GM12878 (cell line): ENCODE data around the gene C1S. TPM values are rescaled to one million over a fixed set of nuclear protein-coding genes. Genes with fewer than 3 reads are reported as not detected.

Experiments
- ATAC-seq: fragments of 200-7000 bp; cut with Tn5 transposase; 3 replicates; pipeline ENCODE4 v1.9.1; 2020; ENCODE audit warnings: mild to moderate bottlenecking, moderate library complexity
- BruUV-seq: library from RNA; stranded (reverse); fragments of 400-500 nt; replicated peaks from 2 replicates; lab custom pipeline; 2021; lab: Mats Ljungman, UMichigan
- CTCF ChIA-PET: fragments of 300-600 bp; sonication (Branson Sonifier 250); formaldehyde crosslinking; extraction: SDS; loops from one replicate; lab custom pipeline; 2021; ENCODE audit warnings: inconsistent platforms; lab: Yijun Ruan, JAX
- POLR2A ChIA-PET: fragments of 350-600 bp; formaldehyde crosslinking; extraction: SDS; loops from one replicate; lab custom pipeline; 2021; ENCODE audit warnings: inconsistent platforms; lab: Charles Lee
- RAD21 ChIA-PET: fragments of 300-600 bp; sonication (Branson Sonifier 250); formaldehyde crosslinking; loops from one replicate; lab custom pipeline; 2023; ENCODE audit warnings: antibody characterized with exemption; ENCODE audit not compliant: unreplicated experiment; lab: Charles Lee
- SMC1A ChIA-PET: fragments of 300-600 bp; sonication (Branson Sonifier 250); formaldehyde crosslinking; loops from one replicate; lab custom pipeline; 2023; ENCODE audit not compliant: unreplicated experiment, uncharacterized antibody; lab: Charles Lee
- DNase-seq: peaks from one replicate; pipeline ENCODE4 v3.0.0-alpha.2; 2011; ENCODE audit warnings: low read depth, low spot score
- FAIRE-seq: peaks from 3 replicates; lab custom pipeline; 2011; peaks lifted over from hg19 to GRCh38; lab: Jason Lieb, UNC
- H2AFZ ChIP-seq: 2 replicates; pipeline ENCODE4 v1.6.0; 2011; ENCODE audit warnings: low read depth, low read length, control low read depth; ENCODE audit not compliant: control insufficient read depth
- H3K27ac ChIP-seq: 2 replicates; pipeline ENCODE4 v1.5.1; 2011; ENCODE audit warnings: control low read depth; ENCODE audit not compliant: control insufficient read depth, insufficient read depth
- H3K27me3 ChIP-seq, 2 experiments: replicated peaks in 1 of 2; 2 replicates each; pipeline versions ENCODE4 v1.6.0 to v1.6.1; 2011; ENCODE audit warnings: low read length in 1 of 2; ENCODE audit not compliant: control insufficient read depth in 2 of 2, insufficient read depth in 2 of 2
- H3K36me3 ChIP-seq, 2 experiments: 2 replicates each; pipeline ENCODE4 v1.5.1; 2011; ENCODE audit warnings: low read length in 1 of 2; ENCODE audit not compliant: control insufficient read depth in 2 of 2, insufficient read depth in 2 of 2
- H3K4me1 ChIP-seq: 2 replicates; pipeline ENCODE4 v1.6.1; 2011; ENCODE audit warnings: mild to moderate bottlenecking, low read length, moderate library complexity, mixed read lengths; ENCODE audit not compliant: control insufficient read depth, insufficient read depth
- H3K4me2 ChIP-seq: 2 replicates; pipeline ENCODE4 v1.6.0; 2011; ENCODE audit warnings: control low read depth; ENCODE audit not compliant: control insufficient read depth, insufficient read depth
- H3K4me3 ChIP-seq: fragments of 200-600 bp; sonication (generic); 2 replicates; pipeline ENCODE4 v1.5.1; 2016
- H3K79me2 ChIP-seq: 2 replicates; pipeline ENCODE4 v1.6.0; 2011; ENCODE audit warnings: low read length; ENCODE audit not compliant: control insufficient read depth, insufficient read depth
- H3K9ac ChIP-seq: 2 replicates; pipeline ENCODE4 v1.8.0; 2011; ENCODE audit warnings: low read length, control low read depth, mixed read lengths; ENCODE audit not compliant: control insufficient read depth, insufficient read depth
- H3K9me3 ChIP-seq: replicated peaks from 3 replicates; pipeline ENCODE4 v1.5.1; 2011; ENCODE audit warnings: mild to moderate bottlenecking, low read length; ENCODE audit not compliant: control insufficient read depth, insufficient read depth
- H4K20me1 ChIP-seq: 2 replicates; pipeline ENCODE4 v1.6.0; 2011; ENCODE audit not compliant: control insufficient read depth, insufficient read depth
- BRCA1 ChIP-seq: IDR thresholded peaks from 2 replicates; pipeline ENCODE4 v1.6.1; 2011; ENCODE audit warnings: low read depth, low read length, improper control_type of control experiment
- CUX1 ChIP-seq: IDR thresholded peaks from 2 replicates; pipeline ENCODE4 v1.6.1; 2012; ENCODE audit warnings: improper control_type of control experiment, low read depth, low read length; ENCODE audit not compliant: insufficient replicate concordance
- HDAC2 ChIP-seq: fragments of 200-600 bp; sonication (generic); IDR thresholded peaks from 2 replicates; pipeline ENCODE4 v1.6.1; 2017
- JUNB ChIP-seq: IDR thresholded peaks from 2 replicates; pipeline ENCODE4 v1.6.1; 2016; ENCODE audit warnings: antibody characterized with exemption, mild to moderate bottlenecking
- PBX3 ChIP-seq: IDR thresholded peaks from 2 replicates; pipeline ENCODE4 v1.6.1; 2011; ENCODE audit warnings: mild to moderate bottlenecking, low read depth, low read length, moderate library complexity; ENCODE audit not compliant: insufficient replicate concordance
- SMAD5 ChIP-seq: IDR thresholded peaks from 2 replicates; pipeline ENCODE4 v1.6.1; 2016; ENCODE audit warnings: antibody characterized with exemption, low read depth
- TCF3 ChIP-seq: IDR thresholded peaks from 2 replicates; pipeline ENCODE4 v1.6.1; 2012; ENCODE audit warnings: low read depth, mild to moderate bottlenecking, low read length, borderline replicate concordance; ENCODE audit not compliant: insufficient read depth
- USF2 ChIP-seq: IDR thresholded peaks from 2 replicates; pipeline ENCODE4 v1.6.1; 2011; ENCODE audit warnings: low read depth, low read length, improper control_type of control experiment, borderline replicate concordance
- ZNF592 ChIP-seq: fragments of 450-650 bp; IDR thresholded peaks from 2 replicates; pipeline ENCODE4 v1.6.1; 2017; ENCODE audit warnings: mild to moderate bottlenecking, moderate library complexity
- WGBS: methylation state at CpG from one replicate; pipeline ENCODE4 v1.1.6; 2016; ENCODE audit warnings: low lambda C conversion rate; ENCODE audit not compliant: insufficient replicate concordance, insufficient coverage; ENCODE audit errors: missing lambda C conversion rate; 5-methylcytosine and 5-hydroxymethylcytosine counted together
- in situ Hi-C: fragments of 300-500 bp; cut with MboI; formaldehyde crosslinking; loops from 9 replicates; pipeline ENCODE4 v1.14.3; 2018; ENCODE audit warnings: mixed read lengths
- intact Hi-C: fragments of 100-400 bp; cut with micrococcal nuclease; formaldehyde crosslinking; loops from one replicate; pipeline ENCODE4 v1.14.2; 2022; ENCODE audit not compliant: unreplicated experiment
- polyA plus RNA-seq, 11 experiments: library from polyadenylated mRNA; depleted of rRNA in 4 of 11; unstranded in 6 of 11; stranded (reverse) in 5 of 11; fragments of >200 nt; fragmentation: Nextera tagmentation in 4 of 11; fragmentation: Illumina TruSeq in 1 of 11; extraction: Ambion mirVana in 4 of 11; extraction: Trizol in 1 of 11; gene quantifications; 1 replicate in 1 of 11; 2 replicates in 10 of 11; pipeline versions ENCODE4 v1.2.1 to v1.2.3, GENCODE V29; 2011 to 2016; ENCODE audit warnings: inconsistent platforms in 2 of 11, missing spikeins in 2 of 11, low read depth in 1 of 11
- total RNA-seq, 4 experiments: library from RNA; depleted of rRNA in 3 of 4; stranded (reverse); fragments of >200 nt in 3 of 4; fragmentation: Illumina TruSeq in 1 of 4; extraction: Trizol in 1 of 4; gene quantifications; 2 replicates each; pipeline versions ENCODE4 v1.2.1 to v1.2.3, GENCODE V29; 2013 to 2021
- TF ChIP-seq, protein P1 (sequence below): fragments of 450-650 bp; IDR thresholded peaks from 2 replicates; pipeline ENCODE4 v1.6.1; 2017; ENCODE audit warnings: low read depth, mild to moderate bottlenecking, moderate library complexity

The C1S gene
- total and polyA plus RNA-seq, 10 of the 15 experiments (the other 5 are each of a cell fraction or from before 2014, with no cell fraction given) = 0.10 to 1.4 (median 0.42) TPM

GRCh38 chr12:7054925-7055324, 5.6 kb upstream of the C1S start:
- FAIRE-seq = no peak
- in situ Hi-C loops = no loop called here
- CTCF ChIA-PET = interaction anchor here (1.3 kb wide), 1 partner anchor 39 kb away, joined by 3 read pairs; no protein-coding TSS in a partner anchor
- TF ChIP-seq USF2 (no peak), CUX1 (no peak), PBX3 (no peak), BRCA1 (no peak), SMAD5 (no peak), TCF3 (no peak), HDAC2 (no peak), JUNB (no peak), ZNF592 (no peak)
- TF ChIP-seq, protein P1, sequence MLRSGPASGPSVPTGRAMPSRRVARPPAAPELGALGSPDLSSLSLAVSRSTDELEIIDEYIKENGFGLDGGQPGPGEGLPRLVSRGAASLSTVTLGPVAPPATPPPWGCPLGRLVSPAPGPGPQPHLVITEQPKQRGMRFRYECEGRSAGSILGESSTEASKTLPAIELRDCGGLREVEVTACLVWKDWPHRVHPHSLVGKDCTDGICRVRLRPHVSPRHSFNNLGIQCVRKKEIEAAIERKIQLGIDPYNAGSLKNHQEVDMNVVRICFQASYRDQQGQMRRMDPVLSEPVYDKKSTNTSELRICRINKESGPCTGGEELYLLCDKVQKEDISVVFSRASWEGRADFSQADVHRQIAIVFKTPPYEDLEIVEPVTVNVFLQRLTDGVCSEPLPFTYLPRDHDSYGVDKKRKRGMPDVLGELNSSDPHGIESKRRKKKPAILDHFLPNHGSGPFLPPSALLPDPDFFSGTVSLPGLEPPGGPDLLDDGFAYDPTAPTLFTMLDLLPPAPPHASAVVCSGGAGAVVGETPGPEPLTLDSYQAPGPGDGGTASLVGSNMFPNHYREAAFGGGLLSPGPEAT = no peak

More at GRCh38 chr12:7054925-7055324, 5.6 kb upstream of the C1S start:
- Histone ChIP-seq H3K27ac (no peak overlapping the region), H3K4me1 (no peaks in the 10 kb centered on the region), H3K79me2 (no peaks in the 10 kb centered on the region), H3K4me3 (no peak overlapping the region), H4K20me1 (no peaks in the 10 kb centered on the region), H3K36me3 (no peaks in the 10 kb centered on the region), H3K4me2 (no peak overlapping the region), H3K27me3 (peaks cover 3 to 5% of the 10 kb centered on the region in 2 experiments; a peak in 3 of 4 replicates), H2AFZ (no peak overlapping the region), H3K9me3 (no peaks in the 10 kb centered on the region), H3K9ac (no peak overlapping the region)
- ATAC-seq (no peak), DNase-seq (no peak)
- SMC1A ChIA-PET = no interaction called here
- BruUV-seq = no TSS peak
- POLR2A ChIA-PET = no interaction called here
- RAD21 ChIA-PET = no interaction called here
- intact Hi-C loops = no loop called here
- 39% methylated on average over 4 of the region's 4 CpGs for WGBS
